Muscle layer of duodenum (tissue), 2 donors: ENCODE results near the gene PKNOX2.

Source experiments
- H3K27ac ChIP-seq: one replicate; pipeline ENCODE4 v1.7.0; 2013; ENCODE audit warnings: mild to moderate bottlenecking, low read length
- H3K27me3 ChIP-seq: one replicate; pipeline ENCODE4 v1.7.0; 2013; ENCODE audit warnings: low read depth, mild to moderate bottlenecking, control low read depth, low read length
- H3K36me3 ChIP-seq, 2 donors: one replicate each; pipeline ENCODE4 v1.7.0; 2013; ENCODE audit warnings: low read length in 2 of 2, control low read depth in 1 of 2, mild to moderate bottlenecking in 1 of 2; ENCODE audit not compliant: insufficient read depth in 2 of 2, control insufficient read depth in 1 of 2
- H3K4me1 ChIP-seq, 2 donors: one replicate each; pipeline ENCODE4 v1.7.0; 2013; ENCODE audit warnings: low read length in 2 of 2, mild to moderate bottlenecking in 2 of 2, control low read depth in 1 of 2, moderate library complexity in 1 of 2; ENCODE audit not compliant: insufficient read depth in 2 of 2, control insufficient read depth in 1 of 2
- H3K4me3 ChIP-seq, 2 donors: one replicate each; pipeline ENCODE4 v1.7.0; 2013; ENCODE audit warnings: low read length in 2 of 2, low read depth in 1 of 2, mild to moderate bottlenecking in 1 of 2
- H3K9me3 ChIP-seq, 2 donors: one replicate each; pipeline ENCODE4 v1.7.0; 2013; ENCODE audit warnings: low read length in 2 of 2, control low read depth in 1 of 2, mild to moderate bottlenecking in 1 of 2; ENCODE audit not compliant: control insufficient read depth in 1 of 2
- donor health status: healthy.

Gene PKNOX2

DNA sequence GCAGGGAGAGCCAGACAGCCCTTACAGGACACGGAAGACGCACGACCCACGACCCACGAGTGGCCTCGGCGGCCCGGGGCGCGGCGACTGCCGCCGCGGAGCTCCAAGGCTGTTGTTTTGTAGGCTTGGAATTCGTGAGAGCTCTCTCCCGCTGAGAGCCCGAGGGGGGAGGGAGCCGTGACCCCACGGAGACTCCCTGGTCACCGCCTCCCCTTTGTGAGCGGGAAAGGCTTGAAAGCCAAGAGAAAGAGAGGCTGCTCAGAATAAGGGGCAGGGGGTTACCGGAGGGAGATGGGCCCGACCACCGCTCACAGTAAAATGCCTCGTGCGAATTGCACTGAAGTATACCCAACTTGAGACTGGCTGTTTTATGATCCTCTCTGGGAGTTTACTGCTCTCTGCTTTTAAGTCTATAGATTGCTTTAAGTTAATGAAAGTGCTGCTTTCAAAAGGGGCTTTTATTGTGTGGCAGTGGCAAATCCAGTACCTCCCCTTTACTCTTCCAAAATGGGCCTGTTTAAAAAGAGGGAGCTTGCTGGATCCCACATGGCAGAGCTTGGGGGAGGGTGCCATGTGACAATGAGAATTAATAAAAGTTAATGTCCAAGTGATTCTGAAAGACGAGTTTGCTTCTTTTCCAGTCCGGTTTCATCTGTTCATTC, 2.9 kb downstream of the PKNOX2 start:
- Histone ChIP-seq H3K27ac (peak overlapping the region; percentile 35), H3K27me3 (peaks cover 15% of the 10 kb centered on the region), H3K9me3 (no peaks in the 10 kb centered on the region), H3K36me3 (no peaks in the 10 kb centered on the region), H3K4me3 (peak overlapping the region; percentile 7 to 88), H3K4me1 (peaks cover 0 to 34% of the 10 kb centered on the region in 2 donors)

GRCh38 chr11:125167954-125168835, 3.6 kb downstream of the PKNOX2 start:
- H3K27ac ChIP-seq = peak overlapping the region; percentile 35

GRCh38 chr11:125168918-125169456, 4.4 kb downstream of the PKNOX2 start:
- Histone ChIP-seq H3K4me1 (peaks cover 0 to 32% of the 10 kb centered on the region in 2 donors), H3K4me3 (no peak overlapping the region), H3K27ac (peak overlapping the region; percentile 51)

More at GRCh38 chr11:125167954-125168835, 3.6 kb downstream of the PKNOX2 start:
- Histone ChIP-seq H3K4me3 (no peak overlapping the region), H3K27me3 (peaks cover 15% of the 10 kb centered on the region), H3K36me3 (no peaks in the 10 kb centered on the region), H3K4me1 (peaks cover 0 to 34% of the 10 kb centered on the region in 2 donors), H3K9me3 (no peaks in the 10 kb centered on the region)

GRCh38 chr11:125170001-125170509, 5.5 kb downstream of the PKNOX2 start:
- H3K4me3 ChIP-seq = no peak overlapping the region
- peaks cover 9% of the 10 kb centered on the region for H3K27me3 ChIP-seq
- no peaks in the 10 kb centered on the region for H3K9me3 ChIP-seq
- H3K27ac ChIP-seq = peak overlapping the region; percentile 49
- H3K36me3 ChIP-seq = no peaks in the 10 kb centered on the region
- peaks cover 0 to 28% of the 10 kb centered on the region in 2 donors for H3K4me1 ChIP-seq

More at GRCh38 chr11:125168918-125169456, 4.4 kb downstream of the PKNOX2 start:
- H3K9me3 ChIP-seq = no peaks in the 10 kb centered on the region
- no peaks in the 10 kb centered on the region for H3K36me3 ChIP-seq
- H3K27me3 ChIP-seq = peaks cover 13% of the 10 kb centered on the region

DNA sequence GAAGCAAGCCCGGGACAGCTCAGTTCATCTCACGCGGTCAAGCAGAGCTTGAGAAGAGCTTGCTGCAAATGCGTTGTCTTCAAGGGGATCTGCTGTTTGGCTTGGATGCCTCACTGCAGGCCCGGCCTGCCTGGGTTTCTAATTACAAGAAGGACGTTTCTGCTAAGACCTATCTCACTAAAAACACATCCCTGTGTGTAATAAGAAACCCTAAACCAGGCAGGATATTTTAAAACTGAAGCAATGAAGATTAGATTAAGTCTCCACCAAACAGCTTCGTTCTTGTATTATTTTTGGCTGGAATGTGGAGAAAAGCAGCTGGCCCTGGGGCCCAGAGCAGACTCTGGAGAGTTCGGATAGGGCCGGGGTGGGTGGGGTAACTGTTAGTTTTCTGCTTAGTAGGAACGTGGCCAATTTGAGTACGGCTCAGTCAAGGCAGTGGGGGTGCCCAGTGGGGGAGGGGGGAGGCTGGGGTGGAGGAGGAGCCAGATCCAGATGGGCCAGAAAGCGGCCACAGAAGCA, 6.0 kb downstream of the PKNOX2 start:
- H3K9me3 ChIP-seq = no peaks in the 10 kb centered on the region
- H3K27me3 ChIP-seq = peaks cover 7% of the 10 kb centered on the region
- H3K36me3 ChIP-seq = no peaks in the 10 kb centered on the region
- no peak overlapping the region for H3K4me3 ChIP-seq
- peak overlapping the region; percentile 49 for H3K27ac ChIP-seq
- H3K4me1 ChIP-seq = peaks cover 0 to 28% of the 10 kb centered on the region in 2 donors

DNA sequence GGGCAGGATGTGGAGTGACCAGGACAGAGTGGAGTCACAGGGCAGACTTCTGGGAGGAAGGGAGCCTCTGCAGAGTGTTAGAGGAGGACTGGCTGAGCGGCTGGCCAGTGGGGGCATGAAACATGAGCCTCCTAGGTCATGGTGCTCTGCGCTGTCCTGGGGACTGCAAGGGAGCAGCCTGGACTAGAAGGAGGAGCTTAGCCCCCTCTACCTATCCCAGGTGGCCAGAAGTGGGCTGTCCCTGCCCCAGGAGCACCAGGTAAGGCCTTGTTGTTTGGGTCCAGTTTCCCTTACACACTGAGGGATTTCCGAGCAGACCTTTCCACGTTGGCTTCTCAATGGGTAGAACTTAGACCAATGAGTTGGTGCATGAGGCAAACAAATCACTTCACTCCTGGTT, 7.4 kb downstream of the PKNOX2 start:
- peaks cover under 1% of the 10 kb centered on the region for H3K27me3 ChIP-seq

DNA sequence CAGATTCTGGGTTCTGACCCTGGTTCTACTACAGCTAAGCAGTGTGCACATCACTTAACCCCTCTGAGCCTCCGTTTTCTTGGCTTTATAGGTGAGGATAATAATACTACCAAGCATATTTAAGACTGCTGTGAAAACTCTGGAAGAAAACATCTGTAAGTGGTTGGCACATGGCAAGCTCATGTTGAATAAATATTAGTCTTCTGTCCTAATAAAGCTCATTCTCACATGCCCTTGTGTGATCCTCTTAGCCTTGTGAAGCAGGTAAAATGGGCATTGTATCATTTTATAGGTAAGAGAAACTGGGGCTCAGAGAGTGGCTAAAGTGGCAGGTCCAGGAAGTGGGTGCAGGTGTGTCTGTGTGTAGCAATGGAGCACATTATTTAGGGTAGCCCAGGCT, 8.5 kb downstream of the PKNOX2 start:
- Histone ChIP-seq H3K4me1 (peaks cover 0 to 21% of the 10 kb centered on the region in 2 donors), H3K27me3 (no peaks in the 10 kb centered on the region), H3K4me3 (no peak overlapping the region), H3K27ac (no peak overlapping the region), H3K36me3 (no peaks in the 10 kb centered on the region), H3K9me3 (no peaks in the 10 kb centered on the region)

More for the DNA sequence above, 7.4 kb downstream of the PKNOX2 start:
- H3K27ac ChIP-seq = no peak overlapping the region
- no peaks in the 10 kb centered on the region for H3K36me3 ChIP-seq
- no peak overlapping the region for H3K4me3 ChIP-seq
- H3K4me1 ChIP-seq = peaks cover 0 to 21% of the 10 kb centered on the region in 2 donors
- H3K9me3 ChIP-seq = no peaks in the 10 kb centered on the region

GRCh38 chr11:125173556-125173955, 9.0 kb downstream of the PKNOX2 start:
- Histone ChIP-seq H3K9me3 (no peaks in the 10 kb centered on the region), H3K4me3 (no peak overlapping the region), H3K36me3 (no peaks in the 10 kb centered on the region), H3K27me3 (no peaks in the 10 kb centered on the region), H3K27ac (no peak overlapping the region), H3K4me1 (peaks cover 0 to 19% of the 10 kb centered on the region in 2 donors)

DNA sequence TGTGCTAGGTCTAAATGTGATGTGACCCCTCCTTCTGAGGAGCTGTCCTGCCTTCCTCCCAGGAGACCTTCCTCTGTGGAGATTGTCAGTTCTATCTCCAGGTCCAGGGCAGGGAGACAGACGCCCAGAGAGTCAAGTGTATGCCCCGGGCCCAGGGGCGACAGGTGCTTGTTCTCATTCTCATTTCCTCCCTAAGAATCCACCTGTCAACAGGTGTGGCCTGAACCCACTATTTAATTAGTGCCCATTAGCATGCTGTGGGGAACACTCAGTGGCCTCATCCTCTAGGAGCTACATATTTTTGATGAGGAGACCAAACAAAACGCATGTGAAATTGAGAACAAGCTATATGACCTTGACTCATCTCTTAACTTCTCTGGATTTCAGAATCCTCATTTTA, 9.5 kb downstream of the PKNOX2 start:
- no peaks in the 10 kb centered on the region for H3K27me3 ChIP-seq
- peaks cover 0 to 14% of the 10 kb centered on the region in 2 donors for H3K4me1 ChIP-seq
- no peaks in the 10 kb centered on the region for H3K9me3 ChIP-seq

GRCh38 chr11:125174686-125175085, 10.1 kb downstream of the PKNOX2 start:
- Histone ChIP-seq H3K36me3 (no peaks in the 10 kb centered on the region), H3K9me3 (no peaks in the 10 kb centered on the region), H3K4me3 (no peak overlapping the region), H3K4me1 (peaks cover 0 to 10% of the 10 kb centered on the region in 2 donors), H3K27ac (no peak overlapping the region), H3K27me3 (no peaks in the 10 kb centered on the region)

More for the DNA sequence above, 9.5 kb downstream of the PKNOX2 start:
- no peak overlapping the region for H3K4me3 ChIP-seq
- no peaks in the 10 kb centered on the region for H3K36me3 ChIP-seq
- H3K27ac ChIP-seq = no peak overlapping the region

- Histone ChIP-seq H3K4me3 (no peak overlapping the region), H3K4me1 (peaks cover 0 to 10% of the 10 kb centered on the region in 2 donors), H3K27ac (no peak overlapping the region), H3K9me3 (no peaks in the 10 kb centered on the region), H3K27me3 (no peaks in the 10 kb centered on the region), H3K36me3 (no peaks in the 10 kb centered on the region)
Observed at GRCh38 chr11:125175166-125175565, 10.6 kb downstream of the PKNOX2 start.
